PFSK-1 (cell line): ENCODE results near the gene ERP27.

Experiments used
- FOXP2 ChIP-seq: optimal IDR thresholded peaks from 2 replicates; pipeline ENCODE3; 2011; ENCODE audit warnings: borderline replicate concordance, control low read depth, inconsistent platforms; ENCODE audit not compliant: insufficient read depth; ENCODE audit errors: extremely low read length, extremely low read depth
- POLR2AphosphoS5 ChIP-seq: IDR thresholded peaks from 2 replicates; pipeline ENCODE4 v1.6.1; 2012; ENCODE audit warnings: low read depth, mild to moderate bottlenecking, control low read depth, low read length, moderate library complexity
- SIN3A ChIP-seq: IDR thresholded peaks from 2 replicates; pipeline ENCODE4 v1.6.1; 2012; ENCODE audit warnings: mild to moderate bottlenecking, low read length, moderate library complexity, borderline replicate concordance; ENCODE audit not compliant: insufficient read depth
- TAF1 ChIP-seq: IDR thresholded peaks from 2 replicates; pipeline ENCODE4 v1.6.1; 2012; ENCODE audit warnings: low read length, control low read depth, borderline replicate concordance; ENCODE audit not compliant: insufficient read depth
- TF ChIP-seq, protein P1 (sequence below), 2 experiments: IDR thresholded peaks; 2 replicates each; pipeline versions ENCODE4 v1.6.1 to v1.8.0; 2011 to 2012; ENCODE audit warnings: low read depth in 2 of 2, low read length in 2 of 2, control low read depth in 1 of 2, inconsistent platforms in 1 of 2, mild to moderate bottlenecking in 1 of 2, moderate library complexity in 1 of 2; ENCODE audit not compliant: insufficient read depth in 1 of 2

The ERP27 gene

DNA sequence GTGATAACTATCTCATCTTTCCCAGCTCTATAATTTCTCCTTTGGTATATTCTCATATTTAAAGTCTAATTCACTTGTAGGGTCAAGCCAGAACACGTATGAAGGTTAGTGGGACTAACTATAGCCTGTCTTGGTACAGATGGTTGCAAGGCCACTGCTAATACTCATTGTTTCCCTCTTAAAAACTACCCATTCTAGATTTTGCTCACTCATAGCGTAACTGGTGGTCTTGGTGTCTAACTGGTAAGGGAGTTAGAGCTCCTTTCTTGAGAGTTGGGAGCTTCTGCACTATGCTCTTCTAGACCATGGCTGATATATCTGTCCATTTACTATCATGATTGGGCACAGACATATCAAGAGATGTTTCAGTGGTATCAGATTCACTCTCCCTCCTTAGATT lies 61.5 kb downstream of the ERP27 start:
- TF ChIP-seq POLR2AphosphoS5: no peak
- no peak for TF ChIP-seq FOXP2
- TF ChIP-seq, protein P1, sequence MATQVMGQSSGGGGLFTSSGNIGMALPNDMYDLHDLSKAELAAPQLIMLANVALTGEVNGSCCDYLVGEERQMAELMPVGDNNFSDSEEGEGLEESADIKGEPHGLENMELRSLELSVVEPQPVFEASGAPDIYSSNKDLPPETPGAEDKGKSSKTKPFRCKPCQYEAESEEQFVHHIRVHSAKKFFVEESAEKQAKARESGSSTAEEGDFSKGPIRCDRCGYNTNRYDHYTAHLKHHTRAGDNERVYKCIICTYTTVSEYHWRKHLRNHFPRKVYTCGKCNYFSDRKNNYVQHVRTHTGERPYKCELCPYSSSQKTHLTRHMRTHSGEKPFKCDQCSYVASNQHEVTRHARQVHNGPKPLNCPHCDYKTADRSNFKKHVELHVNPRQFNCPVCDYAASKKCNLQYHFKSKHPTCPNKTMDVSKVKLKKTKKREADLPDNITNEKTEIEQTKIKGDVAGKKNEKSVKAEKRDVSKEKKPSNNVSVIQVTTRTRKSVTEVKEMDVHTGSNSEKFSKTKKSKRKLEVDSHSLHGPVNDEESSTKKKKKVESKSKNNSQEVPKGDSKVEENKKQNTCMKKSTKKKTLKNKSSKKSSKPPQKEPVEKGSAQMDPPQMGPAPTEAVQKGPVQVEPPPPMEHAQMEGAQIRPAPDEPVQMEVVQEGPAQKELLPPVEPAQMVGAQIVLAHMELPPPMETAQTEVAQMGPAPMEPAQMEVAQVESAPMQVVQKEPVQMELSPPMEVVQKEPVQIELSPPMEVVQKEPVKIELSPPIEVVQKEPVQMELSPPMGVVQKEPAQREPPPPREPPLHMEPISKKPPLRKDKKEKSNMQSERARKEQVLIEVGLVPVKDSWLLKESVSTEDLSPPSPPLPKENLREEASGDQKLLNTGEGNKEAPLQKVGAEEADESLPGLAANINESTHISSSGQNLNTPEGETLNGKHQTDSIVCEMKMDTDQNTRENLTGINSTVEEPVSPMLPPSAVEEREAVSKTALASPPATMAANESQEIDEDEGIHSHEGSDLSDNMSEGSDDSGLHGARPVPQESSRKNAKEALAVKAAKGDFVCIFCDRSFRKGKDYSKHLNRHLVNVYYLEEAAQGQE (IDR thresholded peaks at IDR 0.05; ENCODE audit: insufficient read depth in 1 of 2, low read depth in 2 of 2, low read length in 2 of 2): no peak
- TF ChIP-seq SIN3A: no peak
- no peak for TF ChIP-seq TAF1

DNA sequence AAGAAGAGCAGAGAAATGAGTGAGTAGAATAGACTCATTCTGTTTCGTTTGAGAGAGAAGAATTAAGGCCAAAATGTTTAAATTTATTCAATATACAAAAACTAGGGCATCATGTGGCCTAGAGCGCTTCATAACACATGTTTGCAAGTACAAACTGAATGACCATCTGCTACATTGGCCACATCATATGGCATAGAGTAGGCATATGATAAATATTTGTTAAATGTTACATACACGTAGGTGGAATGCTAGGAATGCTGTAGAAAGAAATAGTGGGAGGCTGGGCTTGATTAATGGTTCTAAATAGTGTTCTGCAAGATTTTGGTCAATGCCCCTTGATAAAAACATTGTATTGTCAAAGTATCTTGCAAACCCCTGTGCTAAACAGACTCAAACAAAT lies 63.5 kb downstream of the ERP27 start:
- TF ChIP-seq TAF1: no peak
- no peak for TF ChIP-seq POLR2AphosphoS5
- TF ChIP-seq SIN3A: no peak
- TF ChIP-seq FOXP2: no peak
- TF ChIP-seq, protein P1 (IDR thresholded peaks at IDR 0.05; ENCODE audit: insufficient read depth in 1 of 2, low read depth in 2 of 2, low read length in 2 of 2): no peak

DNA sequence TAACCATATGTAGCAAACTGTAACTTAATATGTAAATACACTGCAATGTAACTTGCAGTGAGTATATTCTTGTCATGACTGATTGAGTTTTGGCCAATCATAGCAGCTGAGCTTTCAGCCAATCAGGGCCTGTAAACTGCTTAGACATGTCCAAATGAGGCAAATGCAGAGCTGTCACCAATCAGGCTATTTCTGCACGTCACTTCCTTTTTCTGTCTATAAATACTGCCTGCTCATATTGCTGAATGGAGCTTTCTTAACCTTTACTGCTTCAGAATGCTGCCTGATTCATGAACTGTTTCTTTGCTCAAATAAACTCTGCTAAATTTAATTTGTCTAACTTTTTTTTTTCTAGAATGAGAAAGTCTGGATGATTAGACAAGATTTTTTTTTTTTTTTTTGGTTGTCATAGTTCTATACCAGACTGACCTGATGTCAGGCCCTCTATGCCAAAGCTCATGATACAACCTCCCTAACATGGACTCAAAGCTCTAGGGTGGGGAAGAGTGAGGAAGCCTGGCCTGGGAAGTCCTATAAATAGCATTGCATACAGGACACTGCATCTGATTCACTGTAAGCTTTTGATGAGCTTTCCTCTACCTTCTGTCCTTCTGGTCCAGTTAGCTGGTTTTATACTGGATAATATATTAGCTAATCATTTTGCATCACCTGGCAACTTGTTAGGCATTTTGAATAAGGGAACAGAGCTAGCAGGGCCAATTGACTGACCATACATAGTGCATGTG lies 64.7 kb downstream of the ERP27 start:
- no peak for TF ChIP-seq POLR2AphosphoS5
- TF ChIP-seq FOXP2: no peak
- no peak for TF ChIP-seq TAF1

- TF ChIP-seq POLR2AphosphoS5 (no peak), FOXP2 (no peak), SIN3A (no peak), TAF1 (no peak)
- TF ChIP-seq, protein P1 (IDR thresholded peaks at IDR 0.05; ENCODE audit: insufficient read depth in 1 of 2, low read depth in 2 of 2, low read length in 2 of 2): no peak
These were observed 66.5 kb downstream of the ERP27 start for GRCh38 chr12:14871886-14872285.

DNA sequence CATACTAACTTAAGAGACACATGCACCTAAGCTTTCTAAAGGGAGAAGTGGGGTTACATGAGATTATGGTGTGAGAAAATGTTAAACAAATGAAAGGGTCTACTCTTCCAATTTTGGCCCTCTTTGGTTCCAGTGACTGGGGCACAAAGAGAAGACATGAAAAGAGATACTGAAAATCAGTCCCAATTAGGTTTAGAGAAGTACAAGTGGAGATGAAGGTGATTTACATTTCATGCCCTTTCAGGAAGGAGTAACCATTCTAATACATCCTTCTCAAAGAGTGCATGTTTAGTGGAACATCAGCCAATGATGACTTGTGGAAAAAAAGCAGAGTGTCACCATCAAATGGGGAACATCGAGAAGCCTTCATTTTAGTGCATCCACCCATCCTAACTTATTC lies 67.1 kb downstream of the ERP27 start:
- TF ChIP-seq POLR2AphosphoS5 (no peak), SIN3A (no peak), FOXP2 (no peak), TAF1 (no peak)
- TF ChIP-seq, protein P1 (IDR thresholded peaks at IDR 0.05; ENCODE audit: insufficient read depth in 1 of 2, low read depth in 2 of 2, low read length in 2 of 2): no peak
